Hematopoietic multipotent progenitor cell (in vitro differentiated cells): ENCODE results near the gene SERTM1. TPM values are rescaled to one million over a fixed set of nuclear protein-coding genes. Genes with fewer than 3 reads are reported as not detected.

ENCODE experiments used
- DNase-seq, 3 donors: peaks; one replicate each; pipeline ENCODE4 v3.0.0-alpha.2; 2011 to 2015; ENCODE audit warnings: low read depth in 2 of 3, low spot score in 2 of 3
- total RNA-seq: library from RNA; depleted of rRNA; stranded (reverse); fragments of >200 nt; gene quantifications from one replicate; pipeline ENCODE4 v1.2.3, GENCODE V29; 2012

Gene SERTM1
- not detected for total RNA-seq

DNA sequence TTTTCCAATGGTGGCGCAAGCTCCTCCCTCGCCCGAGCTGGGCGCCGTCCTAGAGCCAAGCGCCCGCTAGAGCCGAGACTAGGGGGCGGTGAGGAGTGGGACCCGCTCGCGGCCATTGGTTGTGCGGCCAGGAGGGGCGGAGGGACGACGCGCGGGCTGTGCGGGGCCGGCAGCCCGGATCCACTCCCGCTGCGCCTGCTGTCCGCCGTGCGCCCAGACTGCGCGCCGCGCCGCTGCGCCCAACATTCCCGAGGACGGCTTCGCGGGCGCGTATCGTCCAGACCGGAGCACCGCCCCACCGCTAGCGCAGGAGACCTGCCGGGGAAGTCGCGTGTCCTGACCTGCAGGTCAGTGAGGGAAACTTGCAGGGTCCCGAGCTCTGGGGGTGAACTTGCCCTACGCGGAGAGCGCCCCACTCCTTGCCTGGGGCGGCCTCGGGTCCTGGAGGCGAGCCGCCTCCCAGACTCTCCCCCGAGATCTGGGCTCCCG lies at the start of gene SERTM1:
Gene SERTM1 (plus strand): TSS at position 183 of the 489 bp plus-strand sequence. CDS start 21,059 bp downstream, outside the sequence.
- DNase-seq, result peak in 2 of 3 donors; percentile 29 to 44

GRCh38 chr13:36628377-36629056 lies 45.3 kb upstream of the SERTM1 start:
- no peak for DNase-seq

GRCh38 chr13:36629057-36629385 lies 44.8 kb upstream of the SERTM1 start:
- no peak for DNase-seq

- DNase-seq, result no peak
Observed at GRCh38 chr13:36630181-36630803, 43.5 kb upstream of the SERTM1 start.

DNA sequence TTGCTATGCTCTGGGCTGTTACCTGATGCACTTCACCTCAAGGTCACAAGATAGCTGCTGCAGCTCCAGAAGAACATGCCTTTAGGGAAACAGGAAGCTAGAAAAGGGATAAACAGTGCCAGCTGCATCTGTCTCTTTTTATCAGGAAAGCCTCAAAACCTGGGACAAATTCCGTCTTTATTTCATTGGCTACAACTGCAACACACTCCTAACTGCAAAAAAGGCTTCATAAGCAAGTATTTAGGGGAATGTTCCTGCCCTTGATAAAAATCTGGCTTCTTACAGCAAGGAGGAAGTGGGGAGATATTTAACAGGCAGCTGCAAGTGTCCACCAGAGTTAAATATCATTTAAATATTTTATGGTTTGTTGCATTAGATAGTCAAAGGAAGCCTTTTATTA lies 34.2 kb upstream of the SERTM1 start:
- DNase-seq, result peak in 1 of 3 donors; percentile 6

GRCh38 chr13:36650611-36651010 lies 23.2 kb upstream of the SERTM1 start:
- DNase-seq, result no peak

DNA sequence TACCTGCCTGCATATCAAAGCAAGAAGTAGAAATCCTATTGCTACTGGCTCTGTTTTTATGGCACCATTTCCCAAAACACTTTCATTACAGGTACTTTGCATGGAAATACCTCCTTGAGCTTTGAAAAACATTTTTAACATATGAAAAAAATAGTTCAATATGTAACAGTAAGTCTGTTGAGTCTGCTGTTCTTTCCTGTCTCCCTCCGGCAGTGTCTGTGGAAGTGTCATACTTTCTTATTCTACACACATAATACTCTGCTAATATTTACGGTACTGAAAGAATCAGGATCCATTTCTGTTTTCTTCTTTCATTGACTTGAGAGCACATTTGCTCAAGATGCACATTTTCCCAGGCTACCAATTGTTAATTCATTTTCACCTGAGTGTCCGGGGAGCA lies 8.2 kb upstream of the SERTM1 start:
- DNase-seq, result no peak

GRCh38 chr13:36666477-36667229 lies 7.2 kb upstream of the SERTM1 start:
- peak in 1 of 3 donors; percentile 40 for DNase-seq

DNA sequence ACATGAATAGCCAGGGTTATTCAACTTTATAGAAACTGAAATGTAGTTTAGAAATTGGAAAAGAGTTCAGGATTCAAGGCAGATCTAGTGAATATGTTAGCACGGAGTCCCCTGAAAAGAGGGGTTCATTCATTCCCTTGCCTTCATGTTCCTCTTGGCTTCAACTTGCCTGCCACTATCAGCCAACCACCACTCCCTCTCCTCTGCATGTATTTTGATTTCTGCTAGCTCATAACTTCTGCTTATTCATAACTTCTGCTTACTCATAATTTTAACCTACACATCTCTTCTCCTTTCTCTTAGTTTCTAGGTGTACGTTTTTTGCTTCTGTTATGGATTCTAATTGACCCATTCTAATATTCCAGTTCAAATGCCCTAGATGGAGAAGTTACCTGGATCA lies 5.5 kb upstream of the SERTM1 start:
- DNase-seq, result peak in 1 of 3 donors; percentile 50

DNA sequence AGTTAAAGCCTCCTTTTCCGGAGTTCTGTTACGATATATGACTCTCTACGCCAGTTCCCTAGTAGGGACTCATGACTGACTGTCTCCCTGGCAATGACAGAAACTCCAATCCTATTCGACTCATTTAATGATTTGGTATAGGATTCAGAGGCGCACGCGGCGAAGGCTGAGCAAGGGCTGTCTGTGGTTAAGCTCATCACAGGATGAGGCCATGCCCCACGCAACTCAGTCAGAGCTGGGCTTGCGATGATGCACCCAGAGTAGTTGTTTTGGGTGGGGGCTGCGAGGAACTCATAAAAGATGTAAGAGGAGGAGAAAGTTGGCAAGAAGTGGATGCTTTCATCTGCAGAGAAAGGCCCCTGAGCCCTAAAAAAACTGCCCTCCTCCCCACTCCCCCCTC lies 468 bp upstream of the SERTM1 start:
- no peak for DNase-seq

- DNase-seq, result peak in 1 of 3 donors; percentile 11
Observed at GRCh38 chr13:36674337-36675212, 755 bp downstream of the SERTM1 start.

DNA sequence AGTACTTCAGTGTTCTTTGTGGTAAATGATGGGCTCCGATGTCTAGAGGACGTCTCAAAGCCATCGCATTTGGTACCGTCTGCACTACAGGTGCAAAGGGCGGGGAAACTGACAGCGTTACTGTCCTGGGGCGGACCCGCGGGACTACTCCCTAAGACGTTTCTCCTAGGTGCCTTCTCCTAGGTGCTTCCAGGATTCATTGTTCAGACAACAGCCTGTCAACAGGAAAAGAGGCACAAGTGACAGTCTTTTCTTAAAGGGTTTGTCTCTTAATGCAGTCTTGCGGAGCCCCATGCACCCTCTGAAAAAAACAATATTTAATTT lies 1.4 kb downstream of the SERTM1 start:
- DNase-seq, result no peak

- no peak for DNase-seq
Observed at GRCh38 chr13:36680913-36681312, 7.1 kb downstream of the SERTM1 start.

GRCh38 chr13:36681894-36682624 lies 8.2 kb downstream of the SERTM1 start:
- DNase-seq, result no peak

DNA sequence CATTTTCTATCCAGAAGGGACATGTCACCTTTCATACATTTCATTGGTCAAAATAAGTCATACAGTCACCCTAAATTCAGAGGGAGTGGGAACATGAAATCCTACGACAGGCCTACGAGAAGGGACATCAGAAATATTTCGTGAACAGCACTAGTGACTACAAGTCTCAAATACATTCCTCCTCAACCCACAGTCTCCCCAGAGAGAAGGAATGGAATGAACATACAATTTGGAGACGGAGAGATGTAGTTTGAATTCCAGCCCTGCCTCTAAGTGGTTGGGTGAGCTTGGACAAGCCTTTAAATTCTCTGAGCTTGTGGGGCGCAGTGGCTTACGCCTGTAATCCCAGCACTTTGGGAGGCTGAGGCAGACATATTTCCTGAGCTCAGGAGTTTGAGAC lies 9.9 kb downstream of the SERTM1 start:
- no peak for DNase-seq

GRCh38 chr13:36685927-36686326 lies 12.1 kb downstream of the SERTM1 start:
- no peak for DNase-seq

DNA sequence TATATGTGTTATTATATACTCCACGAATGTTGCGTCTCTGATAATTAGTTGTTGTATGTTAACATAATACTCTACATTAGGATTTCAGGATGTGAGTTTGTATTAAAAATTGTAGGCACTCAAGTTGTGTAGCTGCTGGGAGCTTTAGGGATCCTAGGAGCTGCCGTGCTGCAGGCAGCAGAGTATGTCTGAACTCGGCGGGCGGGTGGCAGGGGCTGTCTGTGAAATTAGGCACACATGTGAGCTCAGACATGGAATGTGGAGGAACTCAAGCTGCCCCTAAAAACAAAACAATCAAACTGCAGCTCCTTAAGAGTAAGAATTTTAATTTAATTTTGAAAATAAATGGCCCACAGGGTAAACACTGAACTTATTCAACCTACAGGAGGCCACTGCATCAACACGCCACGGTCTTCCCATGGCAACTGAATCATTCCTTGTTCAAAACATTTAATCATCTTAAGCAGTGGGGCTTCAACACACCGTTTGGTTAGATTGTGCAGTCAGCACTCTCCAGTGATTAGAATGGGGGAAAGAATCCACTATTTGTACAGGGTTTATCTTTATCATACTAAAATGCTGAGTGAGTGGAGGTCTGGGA lies 22.7 kb downstream of the SERTM1 start:
- DNase-seq, result no peak

GRCh38 chr13:36700170-36700569 lies 26.4 kb downstream of the SERTM1 start:
- DNase-seq, result no peak

DNA sequence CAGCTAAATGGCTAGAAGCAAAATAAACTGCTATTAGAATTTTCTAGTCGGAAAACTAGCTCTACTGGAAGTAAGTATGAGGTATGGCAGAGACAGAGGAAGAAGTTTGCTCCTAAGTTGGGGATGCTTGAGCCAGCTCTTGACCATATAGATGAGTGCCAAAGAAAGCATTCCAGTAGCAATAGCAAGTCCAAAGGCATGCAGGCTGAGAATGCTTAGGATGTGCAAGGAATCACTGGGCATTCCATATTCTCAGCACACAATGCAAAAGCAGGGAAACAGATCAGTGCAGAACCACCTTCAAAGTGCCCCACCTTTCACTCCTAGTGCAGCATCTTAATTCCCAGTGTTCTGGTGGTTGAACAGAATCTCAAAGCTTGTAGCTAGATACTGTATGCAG lies 32.9 kb downstream of the SERTM1 start:
- no peak for DNase-seq
